HEK293 (cell line): Measurements from ENCODE around the gene SSBP3.
"Not testable (repeated sequence)": the region's sequence is repeated elsewhere in the genome, so short reads cannot be mapped to it uniquely, and the experiment has no call there.

Source experiments
- CTCF ChIA-PET: fragments of 350-600 bp; formaldehyde crosslinking; extraction: SDS; loops from one replicate; lab custom pipeline; 2021; ENCODE audit warnings: antibody characterized with exemption; lab: Yijun Ruan, JAX
- POLR2A ChIA-PET: fragments of 300-600 bp; formaldehyde crosslinking; extraction: SDS; loops from one replicate; lab custom pipeline; 2020; ENCODE audit warnings: antibody characterized with exemption, inconsistent platforms; lab: Yijun Ruan, JAX
- H3K27ac ChIP-seq: fragments of 200-500 bp; sonication (Bioruptor generic); 2 replicates; pipeline ENCODE4 v1.5.1; 2014; ENCODE audit warnings: low read depth, low read length, control low read depth, inconsistent platforms; ENCODE audit errors: extremely low read depth
- H3K36me3 ChIP-seq, 2 experiments: fragments of 200-500 bp in 1 of 2; sonication (Bioruptor generic) in 1 of 2; 1 replicate in 1 of 2; 2 replicates in 1 of 2; pipeline ENCODE4 v1.5.1; 2014 to 2017; ENCODE audit warnings: inconsistent platforms in 2 of 2, low read length in 2 of 2; ENCODE audit not compliant: control insufficient read depth in 2 of 2, insufficient read depth in 1 of 2
- H3K4me1 ChIP-seq: fragments of 200-500 bp; sonication (Bioruptor generic); 2 replicates; pipeline ENCODE4 v1.5.1; 2014; ENCODE audit warnings: mild to moderate bottlenecking, low read length, inconsistent platforms; ENCODE audit not compliant: control insufficient read depth, insufficient read depth
- H3K4me3 ChIP-seq: 2 replicates; pipeline ENCODE4 v1.5.1; 2011; ENCODE audit warnings: low read depth, mild to moderate bottlenecking, control low read depth, low read length, moderate library complexity
- H3K9me3 ChIP-seq: fragments of 200-500 bp; sonication (Bioruptor generic); 2 replicates; pipeline ENCODE4 v1.5.1; 2014; ENCODE audit warnings: low read depth, low read length, inconsistent platforms; ENCODE audit not compliant: control insufficient read depth, insufficient read depth
- BCL11B ChIP-seq: fragments of 450-650 bp; formaldehyde crosslinking; IDR thresholded peaks from 2 replicates; pipeline ENCODE4 v1.5.1; 2016; ENCODE audit warnings: low read depth, missing biosample characterization, missing genetic modification characterization
- GLIS1 ChIP-seq: fragments of 450-650 bp; formaldehyde crosslinking; IDR thresholded peaks from 2 replicates; pipeline ENCODE4 v1.5.1; 2016; ENCODE audit warnings: missing biosample characterization, missing genetic modification characterization
- INSM2 ChIP-seq: fragments of 450-650 bp; formaldehyde crosslinking; IDR thresholded peaks from 2 replicates; pipeline ENCODE4 v1.5.1; 2016; ENCODE audit warnings: missing biosample characterization, missing genetic modification characterization
- MZF1 ChIP-seq: fragments of 450-650 bp; formaldehyde crosslinking; IDR thresholded peaks from 2 replicates; pipeline ENCODE4 v1.5.1; 2017; ENCODE audit warnings: missing biosample characterization, missing genetic modification characterization, borderline replicate concordance
- SCRT1 ChIP-seq: fragments of 450-650 bp; formaldehyde crosslinking; IDR thresholded peaks from 2 replicates; pipeline ENCODE4 v1.5.1; 2016; ENCODE audit warnings: missing biosample characterization, missing genetic modification characterization, borderline replicate concordance
- SP7 ChIP-seq: fragments of 450-650 bp; formaldehyde crosslinking; IDR thresholded peaks from 2 replicates; pipeline ENCODE4 v1.5.1; 2016; ENCODE audit warnings: missing biosample characterization, missing genetic modification characterization
- ZFHX2 ChIP-seq: fragments of 450-650 bp; formaldehyde crosslinking; conservative IDR thresholded peaks from 2 replicates; pipeline ENCODE4 v1.5.1; 2016; ENCODE audit warnings: missing biosample characterization, missing genetic modification characterization
- ZIC2 ChIP-seq: fragments of 450-650 bp; formaldehyde crosslinking; IDR thresholded peaks from 2 replicates; pipeline ENCODE4 v1.5.1; 2016; ENCODE audit warnings: missing biosample characterization, missing genetic modification characterization
- ZNF10 ChIP-seq: fragments of 450-650 bp; formaldehyde crosslinking; IDR thresholded peaks from 2 replicates; pipeline ENCODE4 v1.5.1; 2017; ENCODE audit warnings: missing biosample characterization, missing genetic modification characterization
- ZNF121 ChIP-seq: fragments of 450-650 bp; formaldehyde crosslinking; IDR thresholded peaks from 2 replicates; pipeline ENCODE4 v1.5.1; 2016; ENCODE audit warnings: missing biosample characterization, missing genetic modification characterization
- ZNF211 ChIP-seq: fragments of 450-650 bp; formaldehyde crosslinking; IDR thresholded peaks from 2 replicates; pipeline ENCODE4 v1.5.1; 2016; ENCODE audit warnings: low read depth, missing biosample characterization, missing genetic modification characterization
- ZNF292 ChIP-seq: fragments of 450-650 bp; formaldehyde crosslinking; IDR thresholded peaks from 2 replicates; pipeline ENCODE4 v1.5.1; 2016; ENCODE audit warnings: low read depth, missing biosample characterization, missing genetic modification characterization, borderline replicate concordance
- ZNF350 ChIP-seq: fragments of 450-650 bp; formaldehyde crosslinking; IDR thresholded peaks from 2 replicates; pipeline ENCODE4 v1.5.0; 2017; ENCODE audit warnings: missing biosample characterization, mild to moderate bottlenecking, missing genetic modification characterization
- ZNF362 ChIP-seq: fragments of 450-650 bp; formaldehyde crosslinking; IDR thresholded peaks from 2 replicates; pipeline ENCODE4 v1.5.1; 2016; ENCODE audit warnings: missing biosample characterization, missing genetic modification characterization
- ZNF37A ChIP-seq: fragments of 450-650 bp; IDR thresholded peaks from 2 replicates; pipeline ENCODE4 v1.5.1; 2018; ENCODE audit warnings: missing biosample characterization, missing genetic modification characterization
- ZNF473 ChIP-seq: fragments of 450-650 bp; formaldehyde crosslinking; IDR thresholded peaks from 2 replicates; pipeline ENCODE4 v1.5.1; 2017; ENCODE audit warnings: missing biosample characterization, missing genetic modification characterization
- ZNF510 ChIP-seq: fragments of 450-650 bp; formaldehyde crosslinking; IDR thresholded peaks from 2 replicates; pipeline ENCODE4 v1.5.1; 2018; ENCODE audit warnings: mild to moderate bottlenecking, missing genetic modification characterization, missing biosample characterization; ENCODE audit not compliant: insufficient replicate concordance
- TF ChIP-seq, protein P1 (sequence below): fragments of 450-650 bp; formaldehyde crosslinking; IDR thresholded peaks from 2 replicates; pipeline ENCODE4 v1.5.1; 2016; ENCODE audit warnings: missing biosample characterization, missing genetic modification characterization

SSBP3 gene

DNA sequence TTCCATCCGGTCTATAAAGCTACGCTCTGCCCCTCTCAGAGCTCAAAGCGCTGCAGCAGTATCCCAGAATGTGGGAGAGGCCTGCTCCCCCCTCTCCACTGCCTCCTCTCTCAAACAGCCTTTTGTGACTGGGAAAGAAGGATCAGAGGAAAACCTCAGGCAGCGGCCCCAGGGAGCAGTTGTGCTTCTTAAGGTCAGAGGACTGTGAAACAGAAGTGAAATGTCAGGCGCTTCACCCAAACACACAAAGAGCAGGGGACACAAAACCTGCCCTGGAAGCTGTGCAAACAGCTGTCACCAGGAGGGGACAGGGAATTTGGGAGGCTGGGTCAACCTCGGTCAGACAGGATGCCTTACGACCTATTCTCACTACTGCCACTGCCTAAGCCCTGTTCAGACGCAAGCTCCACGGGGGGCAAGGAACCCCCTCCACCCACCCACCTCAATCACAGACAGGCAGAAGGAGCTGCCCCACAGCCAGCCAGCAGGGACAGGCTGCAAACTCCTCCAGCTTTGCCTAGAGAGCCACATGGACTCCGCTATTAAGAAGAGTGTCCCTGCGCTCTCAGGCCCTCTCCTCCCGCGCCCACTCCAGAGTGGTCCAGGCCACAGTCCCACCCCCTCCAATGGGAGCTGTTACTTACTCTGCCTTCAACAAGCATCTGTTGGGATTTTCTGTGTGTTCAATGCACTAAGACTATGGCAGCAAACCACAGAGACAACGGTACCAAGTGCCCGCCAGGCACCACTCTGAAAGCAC, 14.6 kb downstream of the SSBP3 start:
- H3K9me3 ChIP-seq: no peaks in the 10 kb centered on the region
- H3K36me3 ChIP-seq: peaks cover 6 to 79% of the 10 kb centered on the region in 2 experiments; a peak in 2 of 3 replicates
- TF ChIP-seq ZNF211 (tag by site-specific recombination) (no peak), ZFHX2 (tag by site-specific recombination) (0 out of 2 replicates have a peak, but pooled peaks have one; percentile 13), ZNF350 (tag by site-specific recombination) (no peak), ZIC2 (tag by site-specific recombination) (peak; percentile 19; the same call in 1 of the 2 replicates)
- ChIA-PET CTCF (no interaction called here), POLR2A (no interaction called here)
- H3K4me1 ChIP-seq: no peaks in the 10 kb centered on the region
- no peak overlapping the region for H3K27ac ChIP-seq
- H3K4me3 ChIP-seq: no peak overlapping the region

DNA sequence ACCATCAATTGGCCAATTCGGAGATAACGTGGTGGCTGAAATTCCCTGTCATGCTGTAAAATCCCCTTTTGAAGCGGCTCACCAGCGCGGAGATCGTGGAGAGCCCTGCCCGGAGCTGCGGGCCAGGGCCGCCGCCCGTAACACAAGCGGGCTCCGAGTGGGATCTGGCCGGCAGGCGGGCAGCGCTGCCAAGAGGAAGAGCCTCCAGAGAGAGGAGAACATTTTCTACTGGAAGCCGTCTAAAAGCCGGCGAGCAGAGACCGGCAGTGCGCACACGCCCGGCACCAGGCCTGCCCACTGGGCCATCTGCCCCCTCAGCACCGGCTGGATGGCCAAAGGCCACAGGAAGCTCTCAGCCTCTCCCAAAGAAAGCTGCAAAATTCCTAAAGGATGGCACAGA, 15.5 kb downstream of the SSBP3 start:
- TF ChIP-seq GLIS1 (tag by site-specific recombination) (no peak), ZNF37A (tag by site-specific recombination) (no peak), SP7 (tag by site-specific recombination) (no peak), SCRT1 (tag by site-specific recombination) (no peak), ZNF473 (tag by site-specific recombination) (no peak), MZF1 (tag by site-specific recombination) (no peak), ZNF510 (no peak), ZNF292 (tag by site-specific recombination) (no peak), BCL11B (no peak), INSM2 (tag by site-specific recombination) (no peak), ZNF10 (tag by site-specific recombination) (no peak)
- TF ChIP-seq, protein P1, sequence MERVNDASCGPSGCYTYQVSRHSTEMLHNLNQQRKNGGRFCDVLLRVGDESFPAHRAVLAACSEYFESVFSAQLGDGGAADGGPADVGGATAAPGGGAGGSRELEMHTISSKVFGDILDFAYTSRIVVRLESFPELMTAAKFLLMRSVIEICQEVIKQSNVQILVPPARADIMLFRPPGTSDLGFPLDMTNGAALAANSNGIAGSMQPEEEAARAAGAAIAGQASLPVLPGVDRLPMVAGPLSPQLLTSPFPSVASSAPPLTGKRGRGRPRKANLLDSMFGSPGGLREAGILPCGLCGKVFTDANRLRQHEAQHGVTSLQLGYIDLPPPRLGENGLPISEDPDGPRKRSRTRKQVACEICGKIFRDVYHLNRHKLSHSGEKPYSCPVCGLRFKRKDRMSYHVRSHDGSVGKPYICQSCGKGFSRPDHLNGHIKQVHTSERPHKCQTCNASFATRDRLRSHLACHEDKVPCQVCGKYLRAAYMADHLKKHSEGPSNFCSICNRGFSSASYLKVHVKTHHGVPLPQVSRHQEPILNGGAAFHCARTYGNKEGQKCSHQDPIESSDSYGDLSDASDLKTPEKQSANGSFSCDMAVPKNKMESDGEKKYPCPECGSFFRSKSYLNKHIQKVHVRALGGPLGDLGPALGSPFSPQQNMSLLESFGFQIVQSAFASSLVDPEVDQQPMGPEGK (tag by site-specific recombination): no peak
- ChIA-PET POLR2A (no interaction called here), CTCF (no interaction called here)
- no peak overlapping the region for H3K4me3 ChIP-seq
- H3K4me1 ChIP-seq: no peaks in the 10 kb centered on the region
- H3K9me3 ChIP-seq: no peaks in the 10 kb centered on the region
- H3K36me3 ChIP-seq: peaks cover 6 to 78% of the 10 kb centered on the region in 2 experiments; a peak in 2 of 3 replicates
- H3K27ac ChIP-seq: no peak overlapping the region

GRCh38 chr1:54389608-54390007, 16.6 kb downstream of the SSBP3 start:
- peaks cover 6 to 70% of the 10 kb centered on the region in 2 experiments; a peak in 2 of 3 replicates for H3K36me3 ChIP-seq
- H3K4me3 ChIP-seq, H3K27ac ChIP-seq, CTCF ChIA-PET: not testable (repeated sequence)
- TF ChIP-seq ZNF362 (tag by site-specific recombination): peak; percentile 41; the same call in 1 of the 2 replicates
- TF ChIP-seq ZNF121 (tag by site-specific recombination): peak; percentile 92
- TF ChIP-seq, all 188 proteins: peak for 2; not testable (repeated sequence) for 186
- H3K4me1 ChIP-seq, POLR2A ChIA-PET, H3K9me3 ChIP-seq: not testable (repeated sequence)
